ENCODE measurements around the gene PRMT5.

The PRMT5 gene

DNA sequence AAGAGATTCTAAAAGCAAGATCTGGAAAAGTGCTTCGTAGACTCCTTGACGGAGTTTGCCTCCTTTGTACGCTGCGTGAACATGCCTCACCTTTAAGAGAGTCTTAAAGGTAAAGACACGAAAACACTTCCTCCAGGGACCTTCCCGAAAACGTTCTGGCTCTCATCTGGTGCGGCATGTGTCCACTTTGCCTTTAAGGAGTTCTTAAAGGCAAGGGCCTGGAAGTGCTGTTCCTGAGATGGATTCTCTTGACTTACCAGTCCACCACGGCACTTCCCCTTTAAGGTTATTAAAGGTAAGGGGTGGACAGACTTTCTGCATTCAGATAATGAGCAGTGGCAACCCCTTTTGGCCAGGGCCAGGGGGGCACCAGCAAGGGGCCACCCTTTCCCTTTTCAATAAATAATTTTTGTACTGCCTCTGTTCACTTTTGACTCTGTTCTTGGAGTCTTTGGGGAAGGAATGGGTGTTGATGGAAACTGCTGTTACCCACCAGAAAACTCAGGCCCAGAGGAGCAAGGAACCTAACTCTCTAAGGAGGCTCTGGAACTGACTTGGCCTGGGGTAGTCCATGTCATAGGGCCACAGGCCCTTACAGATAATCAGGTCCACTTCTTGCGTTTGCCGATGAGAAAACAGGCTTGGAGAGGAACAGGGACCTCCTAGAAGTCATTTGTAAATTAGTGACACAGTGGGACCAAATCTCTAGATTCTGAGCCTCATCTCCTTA is 41.8 kb downstream of the PRMT5 start:
- no peak for DNase-seq (ENCODE audit: extremely low read depth, low read depth)
- TF ChIP-seq, protein P1, sequence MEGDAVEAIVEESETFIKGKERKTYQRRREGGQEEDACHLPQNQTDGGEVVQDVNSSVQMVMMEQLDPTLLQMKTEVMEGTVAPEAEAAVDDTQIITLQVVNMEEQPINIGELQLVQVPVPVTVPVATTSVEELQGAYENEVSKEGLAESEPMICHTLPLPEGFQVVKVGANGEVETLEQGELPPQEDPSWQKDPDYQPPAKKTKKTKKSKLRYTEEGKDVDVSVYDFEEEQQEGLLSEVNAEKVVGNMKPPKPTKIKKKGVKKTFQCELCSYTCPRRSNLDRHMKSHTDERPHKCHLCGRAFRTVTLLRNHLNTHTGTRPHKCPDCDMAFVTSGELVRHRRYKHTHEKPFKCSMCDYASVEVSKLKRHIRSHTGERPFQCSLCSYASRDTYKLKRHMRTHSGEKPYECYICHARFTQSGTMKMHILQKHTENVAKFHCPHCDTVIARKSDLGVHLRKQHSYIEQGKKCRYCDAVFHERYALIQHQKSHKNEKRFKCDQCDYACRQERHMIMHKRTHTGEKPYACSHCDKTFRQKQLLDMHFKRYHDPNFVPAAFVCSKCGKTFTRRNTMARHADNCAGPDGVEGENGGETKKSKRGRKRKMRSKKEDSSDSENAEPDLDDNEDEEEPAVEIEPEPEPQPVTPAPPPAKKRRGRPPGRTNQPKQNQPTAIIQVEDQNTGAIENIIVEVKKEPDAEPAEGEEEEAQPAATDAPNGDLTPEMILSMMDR (IDR thresholded peaks at IDR 0.05; ENCODE audit: low read depth, low read length): no peak

DNA sequence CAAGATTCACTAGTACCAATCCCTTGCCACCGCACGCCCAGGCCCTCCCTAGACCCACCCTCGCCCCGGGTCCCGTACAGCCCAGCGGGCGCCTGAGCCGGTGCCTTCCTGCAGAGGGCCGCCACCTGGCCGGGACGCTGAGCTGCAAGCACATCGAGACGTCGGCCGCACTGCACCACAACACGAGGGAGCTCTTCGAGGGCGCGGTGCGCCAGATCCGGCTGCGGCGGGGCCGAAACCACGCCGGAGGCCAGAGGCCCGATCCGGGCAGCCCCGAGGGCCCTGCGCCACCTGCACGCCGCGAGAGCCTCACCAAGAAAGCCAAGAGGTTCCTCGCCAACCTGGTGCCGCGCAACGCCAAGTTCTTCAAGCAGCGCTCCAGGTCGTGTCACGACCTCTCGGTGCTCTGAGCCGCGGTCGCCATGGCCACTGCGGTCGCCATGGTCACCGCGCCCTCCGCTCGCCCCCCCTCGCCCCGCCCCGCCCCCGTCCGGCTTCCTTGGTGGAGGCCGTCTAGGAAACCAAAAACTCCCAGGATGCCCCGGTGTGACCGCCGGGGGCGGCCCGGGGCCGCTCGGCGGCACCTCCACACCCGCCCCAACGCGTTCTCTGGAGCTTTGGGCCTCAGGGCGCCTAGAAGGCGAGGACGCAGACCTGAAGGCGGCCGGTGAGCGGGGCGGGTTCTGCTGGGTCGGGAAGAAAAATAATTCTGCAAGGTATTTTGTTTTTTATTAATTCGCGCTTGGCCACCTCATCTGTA is 42.5 kb downstream of the PRMT5 start:
- TF ChIP-seq, protein P1 (IDR thresholded peaks at IDR 0.05; ENCODE audit: low read depth, low read length): no peak; the same call in 1 of the 2 replicates
- DNase-seq (ENCODE audit: extremely low read depth, low read depth): no peak

DNA sequence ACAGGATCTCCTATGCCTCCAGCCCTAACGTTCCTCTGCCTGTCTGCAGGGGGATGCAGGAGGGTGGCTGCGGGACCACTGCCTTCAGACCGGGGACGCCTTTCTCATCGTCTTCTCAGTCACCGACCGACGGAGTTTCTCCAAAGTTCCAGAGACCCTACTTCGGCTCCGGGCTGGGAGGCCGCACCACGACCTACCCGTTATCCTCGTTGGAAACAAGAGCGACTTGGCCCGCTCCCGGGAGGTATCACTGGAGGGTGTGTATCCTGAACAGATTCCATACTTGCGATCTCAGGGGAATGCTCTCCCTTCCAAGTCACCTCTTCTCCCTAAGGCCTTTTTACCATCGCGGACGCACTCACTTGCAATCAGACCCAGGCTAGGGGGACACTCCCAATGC is 43.2 kb downstream of the PRMT5 start:
- TF ChIP-seq, protein P1 (IDR thresholded peaks at IDR 0.05; ENCODE audit: low read depth, low read length): no peak
- DNase-seq (ENCODE audit: extremely low read depth, low read depth): no peak

DNA sequence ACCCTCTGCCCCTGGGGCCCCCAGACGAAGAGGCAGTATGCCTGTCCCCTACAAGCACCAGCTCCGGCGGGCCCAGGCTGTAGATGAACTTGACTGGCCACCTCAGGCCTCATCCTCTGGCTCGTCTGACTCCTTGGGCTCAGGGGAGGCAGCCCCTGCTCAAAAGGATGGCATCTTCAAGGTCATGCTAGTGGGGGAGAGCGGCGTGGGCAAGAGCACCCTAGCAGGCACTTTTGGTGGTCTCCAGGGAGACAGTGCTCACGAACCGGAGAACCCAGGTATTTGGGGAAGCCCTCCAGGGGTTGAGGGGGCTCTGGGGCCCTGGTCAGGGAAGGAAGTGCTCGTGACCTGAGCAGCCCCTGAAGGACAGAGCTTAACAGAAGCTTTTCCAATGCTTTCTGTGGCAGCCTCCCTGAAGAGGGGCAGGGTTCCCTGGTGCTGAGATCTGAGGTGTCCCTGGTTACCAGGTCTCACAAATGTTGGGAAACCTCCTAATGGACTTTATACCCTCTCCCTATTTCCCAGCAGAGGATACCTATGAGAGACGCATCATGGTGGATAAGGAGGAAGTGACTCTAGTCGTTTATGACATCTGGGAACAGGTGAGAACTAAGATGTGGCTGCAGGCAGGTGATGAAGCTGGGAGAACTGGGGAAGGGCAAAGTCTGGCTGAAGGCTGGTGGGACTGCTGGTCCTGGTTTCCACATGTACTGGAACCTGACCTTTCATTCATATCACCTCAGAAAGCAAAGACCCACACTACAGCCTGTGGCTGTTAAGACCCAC is 44.2 kb downstream of the PRMT5 start:
- TF ChIP-seq, protein P1 (IDR thresholded peaks at IDR 0.05; ENCODE audit: low read depth, low read length): no peak
- no peak for DNase-seq (ENCODE audit: extremely low read depth, low read depth)

DNA sequence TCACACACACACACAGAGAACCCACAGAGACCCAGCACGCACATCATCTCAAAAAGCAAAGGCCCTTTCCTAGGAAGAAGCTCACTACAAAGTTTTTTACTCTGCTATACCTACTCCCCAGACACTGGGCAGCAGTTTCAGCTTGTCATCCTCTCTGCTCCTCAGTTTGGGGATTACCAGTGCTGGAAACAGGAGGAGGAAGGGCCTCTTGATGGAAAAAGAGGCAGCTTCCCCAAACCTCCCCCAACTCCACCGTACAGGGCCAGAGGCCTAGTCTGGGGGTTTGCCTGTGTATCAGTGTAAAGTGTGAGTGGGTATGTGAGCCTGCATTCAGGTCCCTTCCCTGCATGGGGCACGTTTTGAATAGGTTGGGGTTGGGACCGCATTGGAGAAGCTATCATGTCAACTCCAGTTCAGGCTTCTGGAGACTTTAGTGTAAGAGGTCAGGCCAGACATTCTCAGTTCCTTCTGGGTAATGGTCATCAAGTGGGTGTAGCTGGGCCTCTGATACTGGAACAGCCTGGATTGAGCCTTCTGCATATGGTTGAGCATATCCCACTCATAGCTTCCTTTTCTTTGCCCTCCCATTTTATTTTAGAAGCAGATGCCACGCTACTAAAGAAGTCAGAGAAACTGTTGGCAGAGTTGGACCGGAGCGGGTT is 45.0 kb downstream of the PRMT5 start:
- no peak for DNase-seq (ENCODE audit: extremely low read depth, low read depth)
- TF ChIP-seq, protein P1 (IDR thresholded peaks at IDR 0.05; ENCODE audit: low read depth, low read length): no peak

DNA sequence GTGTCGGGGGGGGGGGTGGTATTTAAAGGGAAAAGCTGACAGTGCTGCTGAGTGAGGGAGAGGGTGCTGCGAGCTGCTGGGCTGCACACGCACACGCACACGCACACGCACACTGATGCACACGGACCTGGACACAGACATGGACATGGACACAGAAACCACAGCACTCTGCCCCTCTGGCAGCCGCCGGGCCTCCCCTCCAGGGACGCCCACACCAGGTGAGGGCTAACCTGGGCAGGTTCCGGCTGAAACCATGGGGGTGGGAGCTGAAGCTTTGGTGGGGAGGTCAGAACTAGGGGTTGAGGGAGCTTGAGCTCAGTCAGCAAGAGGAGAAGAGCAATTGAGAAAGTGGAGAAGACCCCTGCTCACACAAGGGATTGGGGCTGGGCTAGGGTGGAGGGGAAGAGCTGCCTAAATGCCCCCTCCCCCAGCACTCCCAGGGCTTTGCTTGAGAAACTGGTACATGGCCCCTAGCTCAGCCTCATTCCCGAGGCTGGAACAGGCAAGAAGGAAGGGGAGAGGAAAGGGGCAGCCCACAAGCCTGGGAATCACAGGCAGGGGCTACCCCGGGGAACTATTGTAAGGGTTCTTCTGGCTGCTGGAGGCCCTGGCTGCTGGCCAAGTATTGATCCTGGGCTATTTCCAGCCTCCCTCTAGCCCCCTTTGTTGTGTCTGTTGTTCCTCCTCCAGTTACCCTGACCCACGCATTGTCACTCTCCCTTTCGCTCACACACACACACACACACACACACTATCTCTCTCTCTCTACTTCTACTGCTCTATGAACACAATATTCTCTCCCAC is 45.8 kb downstream of the PRMT5 start, which contains the start of gene REM2:
REM2 (plus strand) TSS at position 50 of the 804 bp plus-strand sequence; CDS start at position 116, 66 bp downstream.
- no peak for DNase-seq (ENCODE audit: extremely low read depth, low read depth)

More for the DNA sequence above, 45.8 kb downstream of the PRMT5 start, which contains the start of gene REM2:
- TF ChIP-seq, protein P1 (IDR thresholded peaks at IDR 0.05; ENCODE audit: low read depth, low read length): no peak
